Fibroblast of skin of abdomen (primary cell): ENCODE measurements around the gene LDAF1.
"Not testable (repeated sequence)": the region's sequence is repeated elsewhere in the genome, so short reads cannot be mapped to it uniquely, and the experiment has no call there.

ENCODE experiments used
- DNase-seq: peaks from one replicate; pipeline ENCODE4 v3.0.0-alpha.2; 2013

Gene LDAF1

GRCh38 chr16:21162661-21163151, 4.2 kb downstream of the LDAF1 start:
- peak; percentile 70 for DNase-seq

GRCh38 chr16:21163576-21163975, 5.1 kb downstream of the LDAF1 start:
- no peak for DNase-seq

GRCh38 chr16:21164521-21165168, 6.2 kb downstream of the LDAF1 start:
- DNase-seq, result no peak

- DNase-seq, result no peak
These were observed 8.1 kb downstream of the LDAF1 start for GRCh38 chr16:21166561-21166961.

- DNase-seq, result peak; percentile 87
These were observed 8.9 kb downstream of the LDAF1 start for GRCh38 chr16:21167360-21167759.

- no peak for DNase-seq
These were observed 9.6 kb downstream of the LDAF1 start for GRCh38 chr16:21167929-21168602.

- DNase-seq, result no peak
These were observed 10.9 kb downstream of the LDAF1 start for GRCh38 chr16:21169249-21169981.

GRCh38 chr16:21170116-21170515, 11.6 kb downstream of the LDAF1 start:
- DNase-seq, result not testable (repeated sequence)

- DNase-seq, result no peak
These were observed 14.2 kb downstream of the LDAF1 start for GRCh38 chr16:21172650-21173049.

GRCh38 chr16:21175397-21175796, 16.9 kb downstream of the LDAF1 start:
- DNase-seq, result no peak

- DNase-seq, result no peak
These were observed 20.9 kb downstream of the LDAF1 start for GRCh38 chr16:21179126-21179982.

- no peak for DNase-seq
These were observed 21.5 kb downstream of the LDAF1 start for GRCh38 chr16:21179983-21180365.

GRCh38 chr16:21183995-21184394, 25.5 kb downstream of the LDAF1 start:
- no peak for DNase-seq

GRCh38 chr16:21184834-21185233, 26.4 kb downstream of the LDAF1 start:
- DNase-seq, result no peak

- DNase-seq, result no peak
These were observed 27.3 kb downstream of the LDAF1 start for GRCh38 chr16:21185659-21186325.

GRCh38 chr16:21186326-21186691, 27.8 kb downstream of the LDAF1 start:
- no peak for DNase-seq

- DNase-seq, result no peak
These were observed 30.8 kb downstream of the LDAF1 start for GRCh38 chr16:21189311-21189710.

GRCh38 chr16:21190013-21190412, 31.5 kb downstream of the LDAF1 start:
- DNase-seq, result no peak

GRCh38 chr16:21190599-21190998, 32.1 kb downstream of the LDAF1 start:
- peak; percentile 71 for DNase-seq

- DNase-seq, result no peak
These were observed 34.5 kb downstream of the LDAF1 start for GRCh38 chr16:21192991-21193390.

GRCh38 chr16:21194771-21195301, 36.4 kb downstream of the LDAF1 start:
- peak; percentile 7 for DNase-seq

- not testable (repeated sequence) for DNase-seq
These were observed 36.9 kb downstream of the LDAF1 start for GRCh38 chr16:21195330-21195729.
